Mucosa of gallbladder (tissue), 1 donor: ENCODE results near the gene CYP20A1. TPM values are rescaled to one million over a fixed set of nuclear protein-coding genes. Genes with fewer than 3 reads are reported as not detected.

ENCODE experiments used
- total RNA-seq: library from RNA; stranded (reverse); gene quantifications from one replicate; pipeline ENCODE4 v1.2.1, GENCODE V29; 2021
- donor health status: DM: no; HTN: no; CAD: no.

The CYP20A1 gene
- total RNA-seq, 1 donor from 2014 or later = 32.5 TPM

Other genes starting within 250 kb of the CYP20A1 start
- gene NBEAL1, start 224.1 kb upstream of the CYP20A1 start, total RNA-seq = 56.3 TPM
- gene ABI2, start 89.4 kb downstream of the CYP20A1 start, total RNA-seq = 64.8 TPM